Measurements from ENCODE around the gene PXDN. TPM values are rescaled to one million over a fixed set of nuclear protein-coding genes. Genes with fewer than 3 reads are reported as not detected.
A peak's percentile ranks its signal among the peaks of the same experiment; 100 is the strongest.

Gene PXDN
- total RNA-seq, 2 donors from 2014 or later = 29.5 to 40.8 TPM

DNA sequence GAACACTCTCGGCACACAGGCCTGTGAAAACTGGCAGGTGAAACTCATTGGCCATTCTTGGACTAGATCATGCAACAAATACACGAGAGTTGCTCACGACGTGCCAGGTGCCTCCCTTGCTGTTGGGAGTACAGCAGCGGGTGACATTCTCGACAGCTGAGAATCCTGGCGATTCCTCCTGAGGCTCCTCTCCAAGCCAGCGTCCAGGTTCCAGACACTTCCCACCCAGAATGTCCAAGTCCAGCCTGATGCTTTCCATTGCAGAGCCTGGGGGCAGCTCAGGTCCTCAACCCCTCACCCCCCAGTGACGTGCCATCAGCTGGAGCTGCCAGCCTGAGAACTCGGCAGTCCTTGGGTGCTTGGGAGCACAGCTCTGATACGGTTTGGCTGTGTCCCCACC, 124.2 kb downstream of the PXDN start:
- no peak overlapping the region for H3K4me3 ChIP-seq
- intact Hi-C loops (cut with DNase I) = no loop called here
- no peak for DNase-seq (ENCODE audit: low spot score)
- 82% methylated on average over 11 of the region's 11 CpGs for WGBS
- no peaks in the 10 kb centered on the region for H3K9me3 ChIP-seq
- peaks cover 7% of the 10 kb centered on the region for H3K4me1 ChIP-seq (replicated peaks)
- no peaks in the 10 kb centered on the region for H3K36me3 ChIP-seq
- peak overlapping the region in 1 of 2 donors; percentile 31 for H3K27ac ChIP-seq
- TF ChIP-seq POLR2A (IDR thresholded peaks at IDR 0.05) = no peak
- no peak for TF ChIP-seq POLR2AphosphoS5 (IDR thresholded peaks at IDR 0.05)
- TF ChIP-seq, protein P1, sequence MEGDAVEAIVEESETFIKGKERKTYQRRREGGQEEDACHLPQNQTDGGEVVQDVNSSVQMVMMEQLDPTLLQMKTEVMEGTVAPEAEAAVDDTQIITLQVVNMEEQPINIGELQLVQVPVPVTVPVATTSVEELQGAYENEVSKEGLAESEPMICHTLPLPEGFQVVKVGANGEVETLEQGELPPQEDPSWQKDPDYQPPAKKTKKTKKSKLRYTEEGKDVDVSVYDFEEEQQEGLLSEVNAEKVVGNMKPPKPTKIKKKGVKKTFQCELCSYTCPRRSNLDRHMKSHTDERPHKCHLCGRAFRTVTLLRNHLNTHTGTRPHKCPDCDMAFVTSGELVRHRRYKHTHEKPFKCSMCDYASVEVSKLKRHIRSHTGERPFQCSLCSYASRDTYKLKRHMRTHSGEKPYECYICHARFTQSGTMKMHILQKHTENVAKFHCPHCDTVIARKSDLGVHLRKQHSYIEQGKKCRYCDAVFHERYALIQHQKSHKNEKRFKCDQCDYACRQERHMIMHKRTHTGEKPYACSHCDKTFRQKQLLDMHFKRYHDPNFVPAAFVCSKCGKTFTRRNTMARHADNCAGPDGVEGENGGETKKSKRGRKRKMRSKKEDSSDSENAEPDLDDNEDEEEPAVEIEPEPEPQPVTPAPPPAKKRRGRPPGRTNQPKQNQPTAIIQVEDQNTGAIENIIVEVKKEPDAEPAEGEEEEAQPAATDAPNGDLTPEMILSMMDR (IDR thresholded peaks at IDR 0.05) = no peak
- no peaks in the 10 kb centered on the region for H3K27me3 ChIP-seq (replicated peaks; ENCODE audit: insufficient read depth)

DNA sequence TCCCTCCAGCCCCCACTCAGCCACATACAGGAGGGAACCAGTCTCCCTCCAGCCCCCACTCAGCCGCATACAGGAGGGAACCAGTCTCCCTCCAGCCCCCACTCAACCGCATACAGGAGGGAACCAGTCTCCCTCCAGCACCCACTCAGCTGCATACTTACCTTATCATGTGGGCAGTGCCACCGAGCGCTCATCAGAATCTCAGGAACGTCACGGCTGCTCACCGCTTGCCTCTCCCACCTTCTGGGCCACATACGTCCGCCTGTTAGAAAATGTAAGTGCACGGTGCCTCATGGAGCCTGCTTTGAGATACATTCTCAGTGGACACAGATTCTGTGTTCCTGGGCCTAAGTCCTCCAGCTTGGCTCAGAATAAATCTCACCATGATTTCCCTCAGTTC, 124.8 kb downstream of the PXDN start:
- intact Hi-C loops (cut with DNase I) = no loop called here
- WGBS = 89% methylated on average over 8 of the region's 10 CpGs
- TF ChIP-seq POLR2AphosphoS5 (IDR thresholded peaks at IDR 0.05) = no peak
- Histone ChIP-seq H3K36me3 (no peaks in the 10 kb centered on the region), H3K4me3 (no peak overlapping the region), H3K27ac (peak overlapping the region in 1 of 2 donors; percentile 31), H3K4me1 (replicated peaks) (peaks cover 7% of the 10 kb centered on the region), H3K9me3 (no peaks in the 10 kb centered on the region), H3K27me3 (replicated peaks; ENCODE audit: insufficient read depth) (no peaks in the 10 kb centered on the region)
- DNase-seq (ENCODE audit: low spot score) = no peak

DNA sequence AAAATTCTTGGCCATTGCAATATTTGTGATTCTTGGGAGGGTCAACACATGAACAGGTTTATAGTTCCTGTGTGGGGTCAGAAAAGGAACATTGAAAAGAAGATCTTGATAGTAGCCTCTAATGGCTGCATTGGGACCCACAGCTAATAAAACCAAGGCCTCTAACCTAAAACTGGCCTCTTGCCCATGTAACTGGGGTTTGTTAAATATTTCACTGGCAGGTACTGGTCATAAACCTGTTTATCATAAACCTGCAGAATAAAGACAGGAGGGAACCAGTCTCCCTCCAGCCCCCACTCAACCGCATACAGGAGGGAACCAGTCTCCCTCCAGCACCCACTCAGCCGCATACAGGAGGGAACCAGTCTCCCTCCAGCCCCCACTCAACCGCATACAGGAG, 125.3 kb downstream of the PXDN start:
- TF ChIP-seq POLR2A (IDR thresholded peaks at IDR 0.05) = no peak
- peak; percentile 52 for TF ChIP-seq POLR2AphosphoS5 (IDR thresholded peaks at IDR 0.05)
- TF ChIP-seq, protein P1 (IDR thresholded peaks at IDR 0.05) = no peak
- Histone ChIP-seq H3K9me3 (no peaks in the 10 kb centered on the region), H3K27me3 (replicated peaks; ENCODE audit: insufficient read depth) (no peaks in the 10 kb centered on the region), H3K4me1 (replicated peaks) (peaks cover 7% of the 10 kb centered on the region), H3K36me3 (no peaks in the 10 kb centered on the region), H3K27ac (peak overlapping the region; percentile 23 to 30), H3K4me3 (no peak overlapping the region)
- WGBS = 43% methylated on average over 1 of the region's 3 CpGs
- intact Hi-C loops (cut with DNase I) = no loop called here
- peak; percentile 58 for DNase-seq (ENCODE audit: low spot score)

DNA sequence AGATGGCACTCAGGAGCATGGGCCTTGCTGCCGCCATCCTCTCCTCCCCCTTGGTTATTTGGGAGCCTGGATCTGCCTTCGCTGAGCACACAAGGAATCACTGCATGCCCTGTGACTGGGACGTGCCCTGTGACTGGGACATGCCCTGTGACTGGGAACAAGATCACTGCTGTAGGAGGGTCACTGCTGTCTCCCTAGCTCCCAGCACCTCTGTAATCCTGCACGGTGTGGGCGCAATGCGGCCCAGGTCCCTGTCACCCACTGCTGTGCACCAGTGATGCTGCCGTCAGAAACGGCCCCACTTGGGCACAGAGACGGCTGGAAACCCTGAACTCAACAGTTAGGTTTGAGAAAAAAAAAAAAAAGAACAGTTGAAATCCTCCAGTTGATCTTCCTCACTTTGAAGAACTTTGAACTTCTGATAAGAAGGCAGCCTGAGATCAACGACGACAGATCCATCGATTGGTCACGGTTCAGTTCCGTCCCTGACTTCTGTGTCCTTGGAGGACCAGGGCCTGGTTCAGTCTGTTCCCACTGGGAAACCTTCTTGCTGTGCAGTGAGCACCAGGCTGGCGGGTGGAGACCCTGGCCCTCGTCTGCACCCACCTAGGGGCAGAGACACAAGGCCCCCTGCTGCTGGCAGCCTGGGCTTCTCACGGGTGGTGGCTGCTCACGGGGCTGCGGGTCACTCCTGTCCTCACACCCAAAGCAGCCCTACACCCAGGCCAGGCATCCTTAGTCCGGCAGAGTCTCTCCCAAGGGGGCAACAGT, 125.9 kb downstream of the PXDN start:
- H3K4me3 ChIP-seq = no peak overlapping the region
- WGBS = 92% methylated on average over 20 of the region's 20 CpGs
- TF ChIP-seq POLR2A (IDR thresholded peaks at IDR 0.05) (no peak), POLR2AphosphoS5 (IDR thresholded peaks at IDR 0.05) (no peak)
- TF ChIP-seq, protein P1 (IDR thresholded peaks at IDR 0.05) = no peak
- intact Hi-C loops (cut with DNase I) = no loop called here
- H3K27me3 ChIP-seq (replicated peaks; ENCODE audit: insufficient read depth) = no peaks in the 10 kb centered on the region
- no peaks in the 10 kb centered on the region for H3K36me3 ChIP-seq
- peaks cover 7% of the 10 kb centered on the region for H3K4me1 ChIP-seq (replicated peaks)
- H3K9me3 ChIP-seq = no peaks in the 10 kb centered on the region
- H3K27ac ChIP-seq = peak overlapping the region; percentile 23 to 30
- no peak for DNase-seq (ENCODE audit: low spot score)

DNA sequence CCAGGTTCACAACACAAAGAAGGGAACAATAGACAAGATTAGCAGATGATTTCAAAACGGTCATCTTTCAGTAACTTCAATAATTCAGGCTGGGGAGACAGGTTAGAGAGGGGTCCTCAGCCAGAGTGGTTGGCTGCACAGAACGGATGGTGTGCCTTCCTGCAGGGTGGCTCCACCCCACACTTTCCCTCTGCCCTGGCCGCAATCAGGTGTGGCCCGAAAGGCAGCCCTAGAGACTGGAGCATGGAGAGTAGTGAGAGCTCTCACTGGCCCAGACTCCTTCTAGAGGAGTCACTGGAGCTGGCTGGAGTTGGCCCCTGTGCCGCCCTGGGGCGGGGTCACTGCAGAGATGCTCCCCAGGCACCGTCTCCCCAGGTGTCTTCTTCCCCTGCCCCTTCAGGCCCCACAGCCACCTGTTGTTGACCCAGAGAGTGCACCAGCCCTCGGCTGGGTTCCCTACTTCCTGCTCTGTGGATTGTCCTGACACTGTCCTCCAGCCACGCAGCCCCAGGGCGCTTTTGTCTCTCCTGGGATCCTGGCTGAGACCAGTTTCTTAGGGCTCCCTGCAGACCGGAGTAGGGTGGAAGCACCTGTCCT, 126.8 kb downstream of the PXDN start:
- H3K4me3 ChIP-seq = no peak overlapping the region
- peaks cover 7% of the 10 kb centered on the region for H3K4me1 ChIP-seq (replicated peaks)
- no peak for DNase-seq (ENCODE audit: low spot score)
- intact Hi-C loops (cut with DNase I) = no loop called here
- no peak overlapping the region for H3K27ac ChIP-seq
- 84% methylated on average over 11 of the region's 11 CpGs for WGBS
- H3K9me3 ChIP-seq = no peaks in the 10 kb centered on the region
- TF ChIP-seq POLR2A (IDR thresholded peaks at IDR 0.05) (no peak), POLR2AphosphoS5 (IDR thresholded peaks at IDR 0.05) (no peak)
- TF ChIP-seq, protein P1 (IDR thresholded peaks at IDR 0.05) = no peak
- no peaks in the 10 kb centered on the region for H3K27me3 ChIP-seq (replicated peaks; ENCODE audit: insufficient read depth)
- H3K36me3 ChIP-seq = no peaks in the 10 kb centered on the region
